Activated CD4-positive, alpha-beta T cell treated with anti-CD3 and anti-CD28 coated beads, Interleukin-2, Interleukin-4, amounts not matched to agents 100 ng/mL and 50 ng/mL, durations not matched to agents 16 hours and 8 hours (primary cell): ENCODE data around the gene CNOT1.
"Not testable (repeated sequence)": the region's sequence is repeated elsewhere in the genome, so short reads cannot be mapped to it uniquely, and the experiment has no call there.

Source experiments
- DNase-seq: peaks from one replicate; pipeline ENCODE4 v3.0.0-alpha.2; 2020; ENCODE audit warnings: low spot score

CNOT1 gene

DNA sequence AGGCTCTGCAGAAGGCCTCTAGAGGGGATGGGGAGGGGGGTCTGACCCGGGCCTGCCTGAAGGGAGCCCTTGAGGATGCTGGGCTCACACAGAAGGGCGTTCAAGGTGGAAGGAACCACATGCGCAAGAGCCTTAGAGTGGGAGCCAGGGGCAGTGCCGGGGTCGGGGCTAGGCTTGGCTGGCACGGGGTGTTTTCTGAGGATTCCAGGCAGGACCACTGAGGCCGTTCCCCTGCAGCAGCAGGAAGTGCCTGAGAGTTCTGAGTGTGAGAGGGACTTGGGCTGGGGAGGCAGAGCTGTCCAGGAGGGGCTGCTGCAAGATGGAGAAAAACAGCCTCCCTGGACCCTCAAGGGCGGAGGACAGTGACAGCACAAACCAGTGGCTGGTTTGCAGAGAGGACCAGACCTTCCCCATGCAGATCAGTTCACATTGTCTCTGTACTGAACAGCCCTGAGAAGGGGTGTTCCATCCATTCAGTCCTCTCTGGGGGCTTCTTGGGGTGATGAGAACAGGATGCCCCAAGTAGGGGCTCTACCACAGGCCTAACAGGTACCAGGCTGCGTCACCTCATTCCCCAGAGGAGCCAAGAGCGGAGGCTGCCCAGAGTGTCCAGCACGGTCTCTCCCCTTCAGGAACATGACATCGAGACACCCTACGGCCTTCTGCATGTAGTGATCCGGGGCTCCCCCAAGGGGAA lies 126.3 kb downstream of the CNOT1 start:
- no peak for DNase-seq

DNA sequence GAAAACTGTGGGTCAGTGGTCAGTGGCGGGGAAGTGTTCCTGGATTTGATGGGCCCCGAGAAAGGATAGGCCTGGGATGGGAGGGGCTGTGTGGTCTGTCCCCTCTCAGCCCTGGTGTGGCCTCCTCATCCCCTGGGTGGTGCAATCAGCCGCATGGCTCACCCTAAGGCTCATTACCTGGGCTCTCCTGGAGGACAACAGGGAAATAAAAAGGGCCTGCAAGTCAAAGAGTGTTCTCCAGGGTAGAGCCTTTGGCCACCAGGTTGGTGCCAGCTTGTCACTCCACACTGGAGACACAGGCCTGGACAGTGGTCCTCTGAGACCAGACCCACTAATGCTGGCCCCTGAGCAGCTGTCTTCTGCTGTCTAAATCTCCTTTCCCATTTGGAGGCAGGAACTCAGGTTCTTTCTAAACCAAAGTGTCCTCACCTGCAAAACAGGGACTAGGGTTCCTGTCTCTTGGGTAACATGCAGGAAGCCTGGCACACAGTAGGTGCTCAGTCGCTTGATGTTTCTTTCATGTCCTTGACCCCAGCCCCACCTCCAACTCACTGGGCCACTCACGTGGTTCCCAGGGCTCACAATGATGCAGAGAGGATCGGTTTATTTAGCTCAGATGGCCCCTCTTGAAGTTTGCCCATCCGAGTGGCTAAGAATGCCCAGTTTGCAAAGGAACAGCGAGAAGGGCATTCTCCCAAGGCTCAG lies 127.3 kb downstream of the CNOT1 start:
- no peak for DNase-seq

DNA sequence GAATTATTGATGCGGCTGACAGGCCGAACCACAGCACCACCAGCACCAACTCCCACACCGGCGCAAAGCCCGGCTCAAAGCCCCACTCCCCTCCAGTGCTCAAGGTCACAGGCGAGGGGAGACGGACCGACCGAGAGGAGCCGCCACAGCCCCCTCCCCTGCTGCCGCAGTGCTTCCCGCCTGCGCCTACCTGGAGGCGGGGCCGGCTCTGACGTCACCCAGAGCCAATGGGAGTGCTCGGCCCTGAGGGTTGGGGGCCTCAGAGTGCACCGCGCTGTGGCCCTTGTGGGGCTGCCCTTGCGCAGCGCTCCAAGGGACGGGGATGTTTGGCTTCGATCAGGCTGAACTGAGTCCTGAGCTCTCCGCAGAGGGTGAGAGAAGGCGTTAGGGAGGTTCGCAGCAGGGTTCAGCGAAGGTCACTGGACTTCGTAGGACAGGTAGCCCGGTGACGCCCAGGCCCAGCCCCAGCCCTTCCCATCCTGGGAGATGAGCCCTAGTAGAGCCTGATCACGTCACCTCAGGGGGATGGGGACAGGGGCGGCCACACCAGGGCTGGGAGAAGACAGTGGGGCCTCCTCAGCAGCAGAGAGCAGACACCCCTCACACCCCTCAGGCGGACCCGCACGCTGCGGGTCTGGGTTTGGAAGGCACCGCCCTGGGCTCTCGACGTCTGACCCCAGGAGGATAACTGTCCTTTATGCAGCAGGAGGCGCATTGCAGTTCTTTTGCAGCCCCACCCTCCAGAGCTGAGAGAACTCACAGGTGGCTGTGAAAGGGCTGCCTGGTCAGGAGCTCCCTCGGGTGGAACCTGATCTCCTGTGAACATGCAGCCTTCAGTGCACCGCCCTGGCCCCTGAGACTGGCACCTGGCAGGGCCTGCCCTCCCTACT lies 128.1 kb downstream of the CNOT1 start:
- DNase-seq, result no peak

DNA sequence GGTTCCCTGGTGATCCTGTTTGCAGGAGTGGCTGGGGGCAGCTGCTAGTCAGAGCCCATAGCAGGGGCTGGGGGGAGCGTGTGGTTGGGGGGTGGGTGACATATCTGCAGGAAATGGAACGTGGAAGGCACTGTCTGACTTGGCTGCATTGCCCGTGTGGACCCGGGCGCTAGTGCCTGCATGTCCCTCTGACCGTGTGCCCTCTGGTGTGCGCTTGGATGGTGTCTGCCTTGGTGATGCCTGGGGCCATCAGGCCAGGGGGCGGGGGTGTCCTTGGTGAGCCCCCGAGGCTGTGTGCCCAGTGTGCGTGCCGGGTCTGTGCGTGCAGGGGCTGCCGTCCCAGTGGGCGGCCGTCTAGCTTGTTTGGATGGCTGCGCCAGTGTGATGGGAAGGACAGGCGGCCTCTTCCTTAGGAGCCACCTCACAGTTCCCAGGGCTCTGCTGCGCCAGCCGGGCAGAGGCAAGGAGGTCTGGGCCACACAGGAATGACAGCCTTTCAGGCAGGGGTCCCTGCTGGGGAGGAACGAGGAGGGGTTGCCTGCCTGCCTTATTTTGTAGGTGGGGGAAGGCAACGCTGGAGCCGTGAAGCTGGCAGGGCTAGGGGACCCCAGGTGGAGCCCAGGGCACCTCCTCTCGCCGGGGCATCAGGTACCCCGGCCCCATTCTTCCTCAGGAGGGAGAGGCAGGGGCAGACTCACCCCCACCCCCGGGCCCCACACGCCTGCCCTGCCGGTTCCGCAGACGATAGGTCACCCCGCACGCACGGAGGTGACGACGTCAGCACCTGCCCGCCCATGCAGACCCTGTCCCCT lies 129.0 kb downstream of the CNOT1 start:
- DNase-seq, result no peak

DNA sequence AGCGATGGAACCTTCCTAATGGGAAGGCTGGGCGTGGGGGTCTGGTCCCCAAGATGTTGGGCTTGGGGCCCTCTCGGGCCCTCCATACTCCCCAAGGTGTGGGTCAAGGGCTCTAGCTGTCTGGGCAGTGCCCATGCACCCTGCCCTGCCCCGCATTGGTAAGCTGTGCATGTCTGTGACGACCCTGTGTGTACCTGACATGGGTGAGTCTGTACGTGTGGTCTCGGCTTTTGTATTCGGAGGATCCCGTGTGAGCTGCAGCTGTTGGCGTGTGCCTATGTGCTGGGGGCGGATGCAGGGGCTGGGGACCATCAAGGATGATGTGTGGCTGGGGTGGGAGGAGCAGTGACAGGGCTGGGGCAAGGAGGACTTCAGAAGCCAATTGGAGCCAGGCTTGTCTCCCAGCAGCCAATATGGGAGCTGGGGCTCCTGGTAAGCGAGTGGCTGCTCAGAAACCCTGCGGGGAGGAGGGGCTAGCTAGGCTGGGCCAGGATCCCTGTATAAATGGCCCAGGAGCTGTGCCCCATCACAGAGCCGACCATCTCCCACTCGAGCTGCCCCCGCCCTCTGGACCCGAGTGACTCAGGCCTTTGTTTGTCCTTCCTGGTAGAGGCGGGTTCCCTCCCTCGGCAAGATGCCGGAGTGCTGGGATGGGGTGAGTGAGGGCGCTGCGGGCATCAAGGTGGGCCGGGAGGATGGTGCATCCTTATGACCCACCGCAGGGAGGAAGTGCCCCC lies 129.8 kb downstream of the CNOT1 start, which contains the start of gene NDRG4:
TSS of gene NDRG4 (plus strand) at position 529 of the 737 bp plus-strand sequence. CDS start at position 635, 106 bp downstream.
- peak; percentile 46 for DNase-seq

DNA sequence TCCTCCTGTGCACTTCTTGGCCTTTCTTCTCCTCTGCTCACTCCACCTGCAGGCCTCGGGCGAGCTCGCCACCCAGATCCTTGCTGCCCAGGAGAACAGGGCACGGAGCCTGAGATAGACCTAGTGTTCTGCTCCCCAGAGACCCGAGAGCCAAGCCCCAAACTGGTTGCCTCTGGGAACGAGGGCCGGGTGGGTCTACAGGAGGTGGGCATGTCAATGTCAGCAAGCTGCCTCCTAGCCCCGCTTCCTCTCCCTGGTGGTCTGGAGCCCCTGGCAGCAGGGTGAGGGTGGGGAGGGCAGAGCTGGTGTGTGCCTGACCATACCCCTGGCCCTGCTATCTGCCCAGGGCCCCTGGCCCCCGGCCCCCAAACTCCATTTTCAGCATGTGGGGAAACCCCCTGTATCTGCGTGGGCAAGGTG lies 130.5 kb downstream of the CNOT1 start:
- no peak for DNase-seq

DNA sequence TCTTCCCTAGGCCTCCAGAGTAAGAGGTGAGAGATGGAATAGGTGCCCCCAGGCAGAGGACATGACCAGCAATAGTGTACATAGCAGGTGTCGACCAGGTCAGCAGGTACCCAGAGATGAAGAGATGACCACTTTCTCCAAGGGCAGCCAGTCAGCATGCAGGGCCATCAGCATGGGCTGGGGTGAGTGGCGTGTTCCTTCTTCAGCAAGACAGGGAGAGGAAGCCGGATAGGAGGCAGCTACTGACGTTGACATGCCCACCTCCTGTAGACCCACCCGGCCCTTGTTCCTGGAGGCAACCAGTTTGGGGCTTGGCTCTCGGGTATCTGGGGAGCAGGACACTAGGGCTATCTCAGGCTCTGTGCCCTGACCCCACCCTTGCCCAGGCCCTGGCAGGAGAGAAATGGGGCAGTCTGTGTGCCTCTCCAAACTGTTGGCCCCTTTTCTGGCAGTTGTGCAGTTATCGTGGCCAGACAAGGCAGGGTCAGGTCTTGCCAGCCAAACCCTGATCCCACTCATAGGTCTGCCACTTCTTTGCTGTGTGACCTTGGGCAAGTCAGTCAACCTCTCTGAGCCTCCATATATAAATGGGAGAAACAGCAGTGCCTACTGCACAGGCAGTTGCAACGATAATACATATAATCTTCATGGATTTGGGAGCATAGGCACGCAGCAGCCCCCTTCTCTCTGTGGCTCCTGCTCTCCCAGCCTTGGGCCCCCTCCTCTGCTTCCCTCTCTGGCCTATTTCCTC lies 131.1 kb downstream of the CNOT1 start:
- DNase-seq, result no peak

DNA sequence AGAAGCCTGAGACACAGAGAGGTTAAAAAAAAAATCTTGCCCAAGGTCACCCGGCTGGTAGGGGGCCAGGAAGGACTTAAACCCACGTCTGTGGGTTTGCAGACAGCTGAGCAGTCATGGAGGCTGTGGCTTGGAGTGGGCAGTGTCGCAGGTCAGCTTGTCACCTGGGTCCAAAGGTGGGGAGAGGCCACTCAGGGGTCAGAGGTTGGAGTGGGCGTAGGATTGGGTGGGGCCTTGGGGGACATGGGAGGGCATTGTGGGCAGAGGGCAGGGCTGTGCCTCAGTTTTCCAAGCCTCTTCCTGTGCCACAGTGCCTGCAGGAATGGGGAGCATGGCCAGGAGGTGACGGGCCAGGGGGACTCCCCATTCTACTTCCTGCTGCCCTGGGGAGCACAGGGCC lies 131.7 kb downstream of the CNOT1 start:
- no peak for DNase-seq

DNA sequence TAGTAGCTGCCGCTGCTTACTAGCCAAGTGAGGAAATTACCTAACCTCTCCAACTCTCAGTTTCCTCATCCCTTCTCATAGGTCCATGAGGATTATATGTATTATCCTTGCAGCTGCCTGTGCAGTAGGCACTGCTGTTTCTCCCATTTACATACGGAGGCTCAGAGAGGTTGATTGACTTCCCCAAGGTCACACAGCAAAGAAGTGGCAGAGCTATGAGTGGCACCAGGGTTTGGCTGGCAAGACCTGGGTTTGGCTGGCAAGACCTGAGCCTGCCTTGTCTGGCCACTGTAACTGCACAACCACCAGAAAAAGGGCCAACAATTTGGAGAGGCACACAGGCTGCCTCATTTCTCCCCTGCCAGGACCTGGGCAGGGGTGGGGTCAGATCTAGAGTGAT lies 132.2 kb downstream of the CNOT1 start:
- no peak for DNase-seq

DNA sequence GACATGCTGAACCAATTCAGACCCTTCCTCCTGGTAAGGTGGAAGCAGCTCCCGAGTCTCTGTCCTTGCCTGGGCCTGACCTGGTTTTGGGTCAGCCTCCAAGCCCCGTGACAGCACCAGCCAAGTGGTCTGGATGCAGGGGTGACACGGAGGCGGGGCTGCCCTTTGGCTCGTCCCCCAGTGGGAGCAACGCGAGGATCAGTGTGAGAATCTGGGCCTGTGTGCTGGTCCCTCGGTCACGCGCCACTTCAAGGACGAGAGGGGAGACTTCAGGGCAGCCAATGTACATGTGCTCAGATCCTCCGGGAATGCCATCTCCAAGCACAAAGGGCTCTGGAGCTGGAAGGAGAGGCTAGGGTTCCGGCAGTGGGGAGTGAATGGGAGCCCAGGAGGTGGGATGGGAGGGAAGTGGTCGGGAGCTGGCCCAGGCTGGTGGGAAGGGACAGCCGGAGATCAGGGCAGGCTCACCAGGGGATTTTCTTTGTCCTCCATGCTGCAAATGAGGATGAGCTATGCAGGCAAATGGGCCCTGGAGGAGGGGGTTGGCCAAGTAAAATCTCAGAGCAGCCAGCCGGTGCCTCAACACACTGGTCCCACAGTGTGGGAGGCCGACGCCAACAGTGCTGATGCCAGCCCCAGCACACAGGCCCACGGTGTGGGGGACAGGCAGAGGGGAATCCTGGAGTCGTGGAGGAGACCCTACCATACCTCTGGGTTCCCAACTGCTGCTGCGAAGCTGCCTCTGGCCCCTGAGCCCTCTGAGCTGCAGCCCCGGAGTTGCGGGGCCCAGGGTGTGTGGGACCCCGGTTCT lies 133.9 kb downstream of the CNOT1 start:
- DNase-seq, result no peak

DNA sequence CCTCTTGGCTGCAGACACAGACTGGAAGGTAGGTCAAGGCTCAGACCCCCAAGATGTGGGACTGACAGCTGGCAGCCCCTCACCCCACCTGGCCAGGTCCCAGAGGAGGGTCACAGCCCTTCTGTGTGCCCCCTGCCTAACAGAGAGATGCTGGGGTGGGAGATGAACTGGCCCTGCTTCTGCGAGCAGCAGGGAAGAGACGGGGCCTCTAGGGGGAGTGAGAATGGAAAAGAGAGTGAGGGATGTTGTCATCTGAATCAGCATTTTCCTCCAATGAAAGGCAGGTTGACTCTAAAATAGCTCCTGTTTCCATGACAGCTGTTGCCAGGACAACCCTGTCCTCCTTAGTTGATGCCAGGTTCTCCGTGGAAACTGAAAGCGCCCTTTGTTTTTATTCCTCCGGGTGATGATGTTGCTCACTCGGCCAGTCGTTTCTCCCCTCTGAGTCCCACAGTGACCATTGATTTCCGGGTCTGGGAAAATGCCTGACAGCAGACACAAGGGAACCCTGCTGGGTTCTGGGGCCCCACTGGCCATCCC lies 134.6 kb downstream of the CNOT1 start:
- peak; percentile 80 for DNase-seq

DNA sequence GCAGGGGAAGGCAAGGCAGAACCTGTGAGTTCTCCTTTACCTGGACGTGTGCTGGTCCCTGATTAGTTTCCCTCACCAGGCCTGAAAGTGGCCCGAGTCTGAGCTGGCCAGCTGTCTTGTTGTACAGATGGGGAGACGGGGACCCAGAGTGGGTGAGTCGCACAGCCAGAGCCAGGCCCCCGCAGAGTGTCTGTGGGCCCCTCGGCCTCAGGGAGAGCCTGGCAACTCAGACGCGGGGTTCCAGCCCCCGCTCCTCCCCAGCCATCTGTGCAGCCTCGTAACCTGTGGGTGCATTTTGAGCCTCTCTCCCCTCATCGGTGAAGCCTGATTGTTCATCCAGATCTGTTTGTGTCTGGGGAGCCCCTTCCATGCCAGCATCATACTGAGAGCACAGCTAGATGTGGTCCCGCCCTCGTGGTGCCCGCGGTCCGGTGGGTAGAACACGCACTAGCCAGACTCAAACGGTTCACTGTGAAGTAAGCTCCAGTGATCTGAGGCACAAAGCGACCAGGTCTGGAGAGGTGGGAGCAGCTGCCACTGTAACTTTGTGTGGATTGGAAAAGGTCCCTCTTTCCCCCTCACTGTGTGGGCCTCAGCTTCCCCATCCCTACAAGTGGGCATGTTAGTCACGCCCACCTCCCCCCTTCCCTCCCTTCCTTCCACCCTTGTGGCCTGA lies 135.7 kb downstream of the CNOT1 start:
- no peak for DNase-seq

DNA sequence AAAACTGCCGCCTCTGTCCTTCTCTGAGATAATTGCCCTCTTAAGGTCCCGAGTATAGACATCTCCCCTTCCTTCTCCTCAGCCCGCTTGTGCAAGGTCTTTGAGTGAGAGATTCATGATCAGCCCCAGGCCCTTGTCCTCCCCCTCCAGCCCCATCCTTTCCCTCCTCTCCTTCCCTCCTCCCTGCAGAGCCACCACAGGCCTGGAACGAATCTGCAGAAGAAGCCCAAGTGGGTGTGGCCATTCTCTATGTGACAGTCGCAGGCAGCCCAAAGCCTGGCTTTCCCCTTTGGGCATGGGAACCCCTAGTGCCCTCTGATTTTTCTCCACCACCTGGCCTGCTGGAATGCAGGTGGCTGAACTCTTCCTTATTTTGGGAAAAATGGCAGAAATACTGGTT lies 136.9 kb downstream of the CNOT1 start:
- no peak for DNase-seq

DNA sequence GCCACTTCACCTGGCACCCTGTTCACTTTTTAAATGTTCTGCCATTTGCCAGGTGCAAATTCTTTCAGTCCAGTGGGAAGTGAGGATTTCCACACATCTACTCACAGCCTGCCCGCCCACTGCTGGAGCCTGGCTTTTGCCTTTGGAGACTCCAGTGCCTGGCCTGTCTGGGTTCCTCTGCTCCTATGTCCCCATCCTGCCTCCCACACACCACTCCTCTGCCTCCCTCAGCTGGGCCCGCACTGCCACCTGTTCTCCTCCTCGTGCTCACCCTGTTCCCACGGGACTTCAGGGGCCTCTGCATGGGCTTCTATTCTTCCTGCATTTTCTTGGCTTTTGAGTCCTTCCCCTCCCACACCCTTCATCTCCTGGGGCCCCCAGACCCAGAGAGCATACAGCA lies 137.6 kb downstream of the CNOT1 start:
- no peak for DNase-seq

DNA sequence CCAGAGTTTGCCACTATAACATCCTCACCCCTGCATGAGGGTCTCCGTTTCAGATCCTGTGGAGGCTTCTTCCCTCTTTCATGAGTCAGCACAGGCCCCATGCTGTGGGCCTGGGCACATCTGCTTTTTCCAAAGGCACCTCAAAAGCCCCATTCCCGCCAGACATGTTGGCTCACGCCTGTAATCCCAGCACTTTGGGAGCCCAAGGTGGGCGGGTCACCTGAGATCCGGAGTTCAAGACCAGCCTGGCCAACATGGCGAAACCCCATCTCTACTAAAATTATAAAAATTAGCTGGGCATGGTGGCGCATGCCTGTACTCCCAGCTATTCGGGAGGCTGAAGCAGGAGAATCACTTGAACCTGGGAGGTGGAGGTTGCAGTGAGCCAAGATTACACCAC lies 139.1 kb downstream of the CNOT1 start:
- DNase-seq, result not testable (repeated sequence)

DNA sequence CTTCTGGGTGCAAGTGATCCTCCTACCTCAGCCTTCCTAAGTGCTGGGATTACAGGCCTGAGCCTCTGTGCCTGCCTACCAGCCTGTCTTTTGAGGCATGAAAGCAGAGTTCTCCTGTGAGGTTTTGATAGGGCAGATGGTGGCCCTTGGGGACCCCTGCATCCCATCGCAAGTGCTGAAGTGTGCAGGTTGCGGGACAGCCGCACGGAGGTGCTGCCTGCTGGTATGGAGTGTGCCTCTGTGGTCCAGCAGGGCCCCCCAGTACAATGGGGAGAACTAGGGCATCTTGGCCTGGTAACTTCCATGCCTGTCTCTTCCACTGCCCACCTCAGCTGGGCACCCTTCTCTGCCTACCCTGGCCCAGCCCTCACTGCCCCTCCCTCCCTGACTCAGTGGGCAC lies 139.6 kb downstream of the CNOT1 start:
- no peak for DNase-seq

DNA sequence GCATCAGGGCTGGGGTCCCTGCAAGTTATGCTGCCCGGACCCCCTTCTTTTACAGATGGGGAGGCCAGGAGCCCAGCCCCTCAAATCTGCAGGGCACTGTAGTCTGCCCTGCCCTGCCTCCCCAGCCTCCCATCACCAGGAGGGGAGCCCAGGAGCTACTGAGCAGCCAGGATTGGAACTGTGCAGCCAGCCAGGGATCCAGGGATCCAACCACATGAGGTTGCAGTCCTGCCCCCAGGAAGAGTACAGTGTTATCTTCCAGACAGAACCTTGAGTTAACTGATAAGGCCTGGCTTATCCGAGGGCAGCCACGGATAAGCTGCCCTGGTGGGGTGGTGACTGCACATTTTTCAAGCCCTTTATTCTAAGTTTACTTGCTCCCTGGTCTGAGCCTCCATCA lies 141.1 kb downstream of the CNOT1 start:
- DNase-seq, result no peak

DNA sequence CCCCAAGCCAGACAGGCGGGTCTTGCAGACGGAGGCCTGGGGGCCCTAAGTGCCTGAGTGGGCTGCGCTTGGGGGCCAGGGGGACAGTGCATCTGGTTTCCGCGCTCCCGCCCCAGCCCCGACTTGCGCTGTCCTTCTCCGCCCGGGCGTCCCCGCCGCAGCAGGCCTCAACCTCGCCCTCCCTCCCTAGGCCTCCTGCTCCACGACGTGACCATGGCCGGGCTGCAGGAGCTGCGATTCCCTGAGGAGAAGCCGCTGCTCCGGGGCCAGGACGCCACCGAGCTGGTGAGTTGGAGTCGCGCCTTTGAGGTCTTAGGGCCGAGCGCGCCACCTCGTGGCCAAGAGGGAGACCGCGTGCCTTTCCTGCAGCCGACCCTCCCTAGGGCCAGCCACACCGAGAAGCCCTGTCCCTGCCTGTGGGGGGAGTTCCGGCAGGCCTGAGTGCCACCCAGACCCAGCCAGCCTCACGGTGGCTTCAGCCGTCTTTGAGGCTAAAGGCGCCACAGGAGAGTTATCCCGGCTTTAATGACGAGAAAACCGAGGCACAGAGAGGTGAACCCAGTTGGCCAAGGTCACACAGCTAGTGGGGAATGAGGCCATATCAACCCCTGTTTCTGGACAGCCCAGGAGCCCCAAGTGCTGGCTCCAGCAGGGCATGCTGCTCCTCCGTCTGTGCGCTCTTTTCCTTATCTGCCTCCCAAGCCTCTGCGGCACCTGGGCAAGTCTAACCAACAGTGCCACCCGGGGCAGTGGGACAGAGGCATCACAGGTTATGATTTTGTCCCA lies 141.9 kb downstream of the CNOT1 start:
- peak; percentile 69 for DNase-seq
